PC-3 (cell line): ENCODE data around the gene MDH2.

ENCODE experiments used
- CTCF ChIP-seq: fragments of 300-600 bp; sonication (generic); conservative IDR thresholded peaks from 2 replicates; pipeline ENCODE4 v1.5.1; 2017; ENCODE audit warnings: antibody characterized with exemption, low read depth, mild to moderate bottlenecking, low read length
- EZH2 ChIP-seq: fragments of 300-600 bp; sonication (generic); IDR thresholded peaks from one replicate; pipeline ENCODE4 v1.6.1; 2017; ENCODE audit warnings: antibody characterized with exemption, mild to moderate bottlenecking, low read length; ENCODE audit not compliant: unreplicated experiment
- EZH2phosphoT487 ChIP-seq: fragments of 300-600 bp; sonication (generic); IDR thresholded peaks from 2 replicates; pipeline ENCODE4 v1.6.1; 2018; ENCODE audit warnings: mild to moderate bottlenecking, antibody characterized with exemption, low read length, borderline replicate concordance

DNA sequence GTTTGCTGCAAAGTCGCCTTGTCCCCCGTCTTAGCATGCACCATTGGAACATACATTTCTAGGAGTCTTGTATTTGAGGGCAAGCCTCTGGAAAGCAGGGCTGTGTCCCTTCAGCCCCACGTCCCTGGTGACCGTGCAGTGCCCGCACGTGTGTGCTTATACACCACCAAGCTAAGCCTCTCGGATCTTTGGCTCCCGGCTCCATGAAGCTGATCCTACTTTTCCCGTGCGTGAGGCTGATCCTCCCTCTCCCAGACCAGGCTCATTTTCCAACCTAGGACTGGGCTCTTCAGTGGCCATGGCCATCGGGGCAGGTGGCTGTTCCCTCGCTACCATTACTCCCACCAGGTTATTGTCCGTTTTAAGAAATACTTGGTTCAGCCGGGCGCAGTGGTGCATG is 14.3 kb downstream of the MDH2 start:
- TF ChIP-seq CTCF (no peak), EZH2phosphoT487 (no peak), EZH2 (no peak)
